Large intestine (tissue), 1 donor: ENCODE results near the gene ENPP1. TPM values are rescaled to one million over a fixed set of nuclear protein-coding genes. Genes with fewer than 3 reads are reported as not detected.

Source experiments
- polyA plus RNA-seq: library from polyadenylated mRNA; unstranded; fragments of 120-200 nt; gene quantifications from one replicate; pipeline ENCODE4 v1.2.1, GENCODE V29; 2013

Gene ENPP1
- polyA plus RNA-seq, 1 donor, result 9.5 TPM

Other genes with a start within 250 kb of the ENPP1 start
- 0.72 TPM for gene ARG1, start 234.8 kb upstream of the ENPP1 start, polyA plus RNA-seq
- 39.9 TPM for gene MED23, start 179.8 kb upstream of the ENPP1 start, polyA plus RNA-seq
- gene ENPP3, start 170.7 kb upstream of the ENPP1 start, polyA plus RNA-seq, result 43.7 TPM
- 0.33 TPM for gene OR2A4, start 106.6 kb upstream of the ENPP1 start, polyA plus RNA-seq
- 0.73 TPM for gene CTAGE9, start 97.0 kb upstream of the ENPP1 start, polyA plus RNA-seq
- 102 TPM for gene CCN2, start 143.4 kb downstream of the ENPP1 start, polyA plus RNA-seq